GM21526 (cell line): ENCODE measurements around the gene BARX1.

Source experiments
- ATAC-seq: cut with Tn5 transposase; IDR thresholded peaks from one replicate; pipeline ENCODE4 v1.9.1; 2021; ENCODE audit warnings: moderate library complexity; ENCODE audit not compliant: unreplicated experiment, low FRiP score

BARX1 gene

GRCh38 chr9:93929231-93929630 is 25.9 kb downstream of the BARX1 start:
- no peak for ATAC-seq

- ATAC-seq: no peak
These were observed 32.6 kb downstream of the BARX1 start for GRCh38 chr9:93922535-93922934.

DNA sequence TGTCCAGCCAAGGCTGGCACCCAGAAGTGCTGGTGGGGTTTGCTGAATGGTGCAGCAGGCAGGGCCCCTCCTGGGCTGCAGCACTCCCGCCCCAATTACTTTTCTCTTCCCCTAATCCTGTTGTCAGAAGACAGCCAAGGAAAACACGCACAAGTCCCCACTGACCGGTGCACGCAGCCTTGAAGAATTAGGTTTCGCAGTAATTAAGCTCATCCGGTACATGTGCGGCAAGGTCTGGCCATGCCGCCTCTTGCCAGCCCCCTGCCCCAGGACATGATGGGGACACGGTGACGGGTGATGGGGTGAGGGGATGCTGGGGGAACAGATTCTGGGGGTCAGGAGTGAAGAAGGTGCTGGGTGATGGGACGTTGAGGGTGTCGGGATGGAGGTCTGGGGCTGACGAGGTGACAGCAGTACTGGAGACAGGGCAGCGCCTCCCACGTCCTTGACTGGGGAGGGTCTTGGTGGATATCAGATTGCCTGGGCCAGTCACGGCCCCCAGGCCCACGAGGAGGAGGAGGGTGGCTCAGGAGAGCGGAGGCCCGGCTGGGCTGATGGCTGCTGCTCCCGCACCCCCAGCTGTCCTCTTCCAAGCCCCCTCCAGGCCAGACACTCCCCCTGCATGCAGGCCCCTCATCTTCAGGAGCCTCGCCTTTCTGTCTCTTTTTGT is 34.9 kb downstream of the BARX1 start:
- no peak for ATAC-seq

DNA sequence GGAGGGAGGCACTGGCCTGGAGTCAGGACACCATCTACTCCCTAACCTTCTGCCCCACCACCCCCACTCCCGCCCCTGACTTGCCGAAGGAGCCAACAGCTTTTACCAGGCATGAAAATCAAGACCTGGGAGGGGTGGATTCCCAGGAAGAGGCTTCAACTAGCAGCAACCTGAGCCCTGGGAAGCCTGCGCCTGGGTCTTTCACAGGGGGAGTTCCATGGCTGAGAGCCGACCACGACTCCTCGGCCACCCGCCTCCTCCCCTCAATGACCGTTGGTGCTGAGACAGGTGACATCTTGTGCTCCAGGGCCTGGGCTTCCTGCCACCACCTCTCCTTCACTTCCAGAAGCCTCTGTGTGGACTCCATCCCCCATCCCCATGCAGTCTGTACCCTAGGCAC is 37.1 kb downstream of the BARX1 start:
- ATAC-seq: no peak

GRCh38 chr9:93917121-93917853 is 37.9 kb downstream of the BARX1 start:
- ATAC-seq: no peak

- ATAC-seq: no peak
These were observed 38.8 kb downstream of the BARX1 start for GRCh38 chr9:93916358-93916757.

GRCh38 chr9:93911801-93912554 is 43.2 kb downstream of the BARX1 start:
- no peak for ATAC-seq

GRCh38 chr9:93911136-93911745 is 43.9 kb downstream of the BARX1 start:
- no peak for ATAC-seq

DNA sequence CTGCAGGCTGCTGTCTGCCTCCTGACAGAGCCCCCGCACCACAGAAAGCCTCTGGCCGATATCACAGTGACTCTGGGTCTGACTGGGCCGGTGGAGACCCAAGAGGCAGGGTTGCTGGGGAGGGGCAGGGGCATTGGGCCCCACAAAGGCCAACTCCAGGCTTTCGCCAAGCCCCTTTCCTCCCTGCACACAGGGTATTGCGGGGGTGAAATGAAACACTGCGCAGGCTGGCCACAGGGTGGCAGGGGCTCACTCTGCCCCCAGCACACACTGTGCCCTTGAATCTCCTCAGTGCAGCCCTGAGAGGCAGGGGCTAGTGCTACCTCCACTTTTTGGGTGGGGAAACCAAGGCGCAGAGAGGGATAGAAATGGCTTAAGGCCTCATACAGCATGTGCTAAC is 44.6 kb downstream of the BARX1 start:
- no peak for ATAC-seq

- ATAC-seq: no peak
These were observed 45.0 kb downstream of the BARX1 start for GRCh38 chr9:93910196-93910595.

DNA sequence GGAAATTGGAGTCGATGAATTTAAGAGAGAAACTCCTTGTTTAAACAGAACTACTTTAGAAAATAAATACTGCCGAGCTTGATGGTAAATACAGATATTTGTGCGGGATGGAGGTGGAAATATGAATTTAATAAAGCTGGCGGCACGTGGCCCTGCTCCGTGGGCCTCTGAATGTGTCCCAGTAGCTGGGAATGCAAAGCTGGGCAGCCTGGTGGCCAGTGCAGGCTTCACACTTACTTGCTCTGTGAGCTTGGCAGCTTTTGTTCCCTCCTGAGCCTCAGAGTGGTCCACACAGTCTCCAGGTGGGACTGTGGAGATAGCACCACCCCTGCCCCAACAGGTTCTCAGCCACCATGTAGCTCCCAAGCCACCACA is 45.9 kb downstream of the BARX1 start:
- no peak for ATAC-seq

DNA sequence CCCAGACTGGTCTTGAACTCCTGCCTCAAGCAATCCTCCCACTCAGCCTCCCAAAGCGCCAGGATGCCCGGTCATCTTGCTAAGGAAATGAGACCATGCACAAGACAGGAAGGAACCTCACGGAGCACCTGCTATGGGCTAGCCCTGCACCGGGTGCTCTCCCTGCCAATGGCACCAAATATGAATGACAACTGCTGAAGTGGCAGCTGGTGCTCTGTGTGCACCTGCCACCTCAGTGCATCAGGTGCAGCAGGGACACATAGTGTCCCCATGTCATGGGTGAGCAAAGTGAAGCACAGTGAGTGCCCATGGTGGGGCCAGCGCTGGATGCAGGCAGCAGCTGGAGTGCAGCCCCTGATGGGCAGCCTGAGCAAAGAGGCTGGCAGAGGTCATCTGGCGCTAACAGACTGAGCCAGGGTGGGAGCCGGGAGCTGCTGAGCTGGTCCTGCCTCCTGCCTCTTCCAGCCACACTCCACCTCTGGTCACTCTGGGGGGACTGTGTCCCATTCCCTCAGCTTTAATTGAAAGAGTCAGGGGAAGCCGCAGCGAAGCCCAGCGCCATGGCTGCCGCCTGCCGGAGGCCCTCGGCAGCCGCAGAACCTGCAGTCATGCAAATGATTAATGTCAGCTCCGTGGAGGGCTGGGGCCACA is 46.4 kb downstream of the BARX1 start:
- ATAC-seq: no peak

DNA sequence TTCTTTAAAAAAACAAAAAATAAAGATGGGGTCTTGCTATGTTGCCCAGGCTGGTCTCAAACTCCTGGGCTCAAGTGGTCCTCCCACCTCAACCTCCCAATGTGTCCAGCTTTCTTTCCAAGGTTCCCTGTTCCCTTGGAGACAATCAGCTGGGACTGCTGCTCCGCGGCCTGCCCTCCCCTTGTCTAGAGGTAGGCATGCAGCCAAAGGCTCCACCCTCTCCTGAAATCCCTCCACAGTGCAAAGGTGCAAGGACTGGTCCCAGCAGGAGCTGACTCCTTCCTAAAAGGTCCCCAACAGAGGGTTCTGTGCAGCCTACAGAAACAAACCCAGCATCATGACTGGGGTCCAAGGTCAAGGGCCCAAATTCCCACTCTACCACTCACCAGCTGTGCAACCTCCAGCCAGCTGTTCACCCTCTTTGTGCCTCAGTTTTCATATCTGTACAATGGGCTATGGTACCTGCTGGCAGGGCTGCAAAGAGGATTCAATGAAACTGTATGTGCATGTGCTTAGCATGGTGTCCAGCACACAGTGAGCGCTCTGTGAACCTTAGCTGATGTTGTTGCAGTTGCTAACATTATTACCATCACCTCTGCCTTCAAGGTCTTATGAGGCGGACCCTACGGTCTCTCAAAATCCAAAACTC is 47.5 kb downstream of the BARX1 start:
- no peak for ATAC-seq

GRCh38 chr9:93906195-93906880 is 48.8 kb downstream of the BARX1 start:
- ATAC-seq: no peak

- ATAC-seq: no peak
These were observed 49.6 kb downstream of the BARX1 start for GRCh38 chr9:93905473-93906133.

DNA sequence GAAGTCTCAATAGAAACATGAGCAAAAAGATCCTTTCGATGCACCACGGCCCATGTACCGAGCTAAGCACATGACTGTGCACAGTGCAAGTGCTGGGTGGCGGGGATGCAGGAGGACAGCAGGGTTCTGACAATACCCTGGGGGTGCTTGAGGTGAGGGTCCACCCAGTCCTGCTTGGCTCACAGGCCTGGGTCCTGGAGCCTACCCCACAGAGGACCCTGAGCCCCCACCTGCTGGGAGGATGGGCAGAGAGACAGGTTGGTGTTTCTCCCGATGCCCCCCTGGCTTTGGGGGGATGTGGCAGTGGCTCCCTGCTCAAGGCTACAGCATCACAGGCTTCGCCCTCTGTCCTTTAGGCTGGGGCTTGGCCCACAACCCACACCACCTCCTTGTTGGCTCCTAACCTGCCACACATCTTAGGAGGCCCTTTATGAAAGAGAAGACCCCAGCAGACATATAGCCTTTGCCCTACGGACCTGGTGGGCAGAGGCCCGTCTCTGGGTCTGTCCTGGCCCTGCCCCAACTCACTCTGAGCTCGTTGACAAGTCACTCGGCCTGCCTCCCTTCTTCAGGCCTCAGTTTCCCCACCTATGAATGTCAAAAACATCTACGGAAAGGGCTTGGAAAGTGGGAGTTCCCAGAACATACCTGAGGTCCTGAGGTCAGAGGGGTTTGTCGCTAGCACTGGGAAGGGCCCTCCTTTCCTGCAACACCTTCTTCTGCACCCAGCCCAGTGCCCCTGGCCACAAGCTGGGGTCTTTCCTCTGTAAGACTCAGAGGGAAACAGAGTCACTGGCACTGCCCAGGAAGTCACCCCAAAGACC is 50.3 kb downstream of the BARX1 start:
- ATAC-seq: no peak

GRCh38 chr9:93903886-93904648 is 51.1 kb downstream of the BARX1 start:
- ATAC-seq: no peak
